ENCODE results near the gene CFAP68. TPM values are rescaled to one million over a fixed set of nuclear protein-coding genes. Genes with fewer than 3 reads are reported as not detected.

The CFAP68 gene
- total and polyA plus RNA-seq, 9 of the 15 experiments (the other 6 are each of a cell fraction or from before 2014, with no cell fraction given): 22.8 to 72.3 (median 52.5) TPM

- no peak for TF ChIP-seq ZNF280B (CRISPR knock-in tag; IDR thresholded peaks at IDR 0.05)
- no peak for TF ChIP-seq NR2F6 (CRISPR knock-in tag; IDR thresholded peaks at IDR 0.05)
- no peak for TF ChIP-seq ZFP1 (CRISPR knock-in tag; IDR thresholded peaks at IDR 0.05)
- TF ChIP-seq NUFIP1 (IDR thresholded peaks at IDR 0.05; ENCODE audit: partially characterized antibody): no peak
- no peak for TF ChIP-seq ETS2 (tag; IDR thresholded peaks at IDR 0.05; ENCODE audit: borderline replicate concordance, poor library complexity, severe bottlenecking)
- TF ChIP-seq EWSR1 (IDR thresholded peaks at IDR 0.05; ENCODE audit: borderline replicate concordance, low read depth, partially characterized antibody): no peak
- TF ChIP-seq SIN3A (IDR thresholded peaks at IDR 0.05; ENCODE audit: borderline replicate concordance in 2 of 2, control insufficient read depth in 1 of 2, low read depth in 2 of 2, low read length in 2 of 2): peak; percentile 62 to 78; a peak in 3 of 4 replicates
- peak; percentile 94 for TF ChIP-seq CC2D1A (IDR thresholded peaks at IDR 0.05)
- TF ChIP-seq ATF7 (IDR thresholded peaks at IDR 0.05): peak; percentile 96
- TF ChIP-seq NRF1 (conservative IDR thresholded peaks at IDR 0.05 in 1 of 2, IDR thresholded peaks at IDR 0.05 in 1 of 2): peak; percentile 87 to 90
- peak; percentile 93 for TF ChIP-seq ZBTB40 (IDR thresholded peaks at IDR 0.05)
- no peak for TF ChIP-seq ZBTB40 (CRISPR knock-in tag; IDR thresholded peaks at IDR 0.05)
- TF ChIP-seq, protein P1, sequence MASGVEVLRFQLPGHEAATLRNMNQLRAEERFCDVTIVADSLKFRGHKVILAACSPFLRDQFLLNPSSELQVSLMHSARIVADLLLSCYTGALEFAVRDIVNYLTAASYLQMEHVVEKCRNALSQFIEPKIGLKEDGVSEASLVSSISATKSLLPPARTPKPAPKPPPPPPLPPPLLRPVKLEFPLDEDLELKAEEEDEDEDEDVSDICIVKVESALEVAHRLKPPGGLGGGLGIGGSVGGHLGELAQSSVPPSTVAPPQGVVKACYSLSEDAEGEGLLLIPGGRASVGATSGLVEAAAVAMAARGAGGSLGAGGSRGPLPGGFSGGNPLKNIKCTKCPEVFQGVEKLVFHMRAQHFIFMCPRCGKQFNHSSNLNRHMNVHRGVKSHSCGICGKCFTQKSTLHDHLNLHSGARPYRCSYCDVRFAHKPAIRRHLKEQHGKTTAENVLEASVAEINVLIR (CRISPR knock-in tag; IDR thresholded peaks at IDR 0.05): peak; percentile 98
- TF ChIP-seq CAMTA2 (CRISPR knock-in tag; conservative IDR thresholded peaks at IDR 0.05): no peak
- no peak for TF ChIP-seq FOXA1 (IDR thresholded peaks at IDR 0.05; ENCODE audit: borderline replicate concordance)
- TF ChIP-seq ZNF699 (CRISPR knock-in tag; IDR thresholded peaks at IDR 0.05; ENCODE audit: insufficient replicate concordance): no peak
These were observed at the start of gene CFAP68, which contains the start of gene FDXACB1 (continued) for GRCh38 chr11:111878849-111879636.
